ENCODE measurements around the gene GPC5.

- no peak for TF ChIP-seq CTCF (IDR thresholded peaks at IDR 0.05)
- no peak for TF ChIP-seq TCF7L2 (IDR thresholded peaks at IDR 0.05; ENCODE audit: low read depth, low read length)
- no peak for TF ChIP-seq REST (IDR thresholded peaks at IDR 0.05; ENCODE audit: insufficient read depth in 1 of 2, low read depth in 2 of 2, low read length in 1 of 2)
- TF ChIP-seq POLR2AphosphoS5 (IDR thresholded peaks at IDR 0.05; ENCODE audit: low read depth, low read length), result no peak
These were observed 1279.2 kb downstream of the GPC5 start for GRCh38 chr13:92677571-92677970.
